ENCODE results near the gene DBP. TPM values are rescaled to one million over a fixed set of nuclear protein-coding genes. Genes with fewer than 3 reads are reported as not detected.

Gene DBP
- total and polyA plus RNA-seq, 2 of the 13 experiments (the other 11 are each of a cell fraction or from before 2014, with no cell fraction given): 1.7 to 5.8 TPM

- TF ChIP-seq ZNF646 (CRISPR knock-in tag; IDR thresholded peaks at IDR 0.05): no peak
- TF ChIP-seq REPIN1 (CRISPR knock-in tag; IDR thresholded peaks at IDR 0.05; ENCODE audit: borderline replicate concordance, low read depth): 0 out of 2 replicates have a peak, but pooled peaks have one; percentile 31
- no peak for TF ChIP-seq CREBL2 (CRISPR knock-in tag; IDR thresholded peaks at IDR 0.05; ENCODE audit: borderline replicate concordance)
- TF ChIP-seq ZNF264 (CRISPR knock-in tag; IDR thresholded peaks at IDR 0.05): no peak
- TF ChIP-seq ZFP37 (CRISPR knock-in tag; IDR thresholded peaks at IDR 0.05; ENCODE audit: borderline replicate concordance): no peak
- TF ChIP-seq NR3C1 (CRISPR knock-in tag; IDR thresholded peaks at IDR 0.05): no peak
- TF ChIP-seq ONECUT2 (CRISPR knock-in tag; IDR thresholded peaks at IDR 0.05): no peak
- TF ChIP-seq ZBTB10 (CRISPR knock-in tag; IDR thresholded peaks at IDR 0.05; ENCODE audit: borderline replicate concordance): no peak
- TF ChIP-seq SMAD3 (CRISPR knock-in tag; IDR thresholded peaks at IDR 0.05): no peak
- TF ChIP-seq KLF16 (CRISPR knock-in tag; IDR thresholded peaks at IDR 0.05): 0 out of 4 replicates have a peak, but pooled peaks of 1 of the 2 experiments have one; percentile 16
- peak; percentile 30; the same call in 1 of the 2 replicates for TF ChIP-seq ZNF687 (CRISPR knock-in tag; IDR thresholded peaks at IDR 0.05)
- no peak for TF ChIP-seq ZNF451 (CRISPR knock-in tag; IDR thresholded peaks at IDR 0.05)
- TF ChIP-seq SALL2 (CRISPR knock-in tag; IDR thresholded peaks at IDR 0.05): no peak
- no peak for TF ChIP-seq SKI (IDR thresholded peaks at IDR 0.05; ENCODE audit: partially characterized antibody)
- TF ChIP-seq ZNF496 (CRISPR knock-in tag; IDR thresholded peaks at IDR 0.05; ENCODE audit: insufficient replicate concordance): no peak
- no peak for TF ChIP-seq ZNF644 (CRISPR knock-in tag; IDR thresholded peaks at IDR 0.05; ENCODE audit: low read depth)
These were observed 13.0 kb downstream of the DBP start (continued) for GRCh38 chr19:48624067-48624594.

All from HepG2 (cell line).